Tibial artery (tissue), 4 donors: ENCODE data around the gene ACAN.

Source experiments
- DNase-seq, 2 donors: peaks; one replicate each; pipeline ENCODE4 v3.0.0-alpha.2; 2019
- H3K27ac ChIP-seq, 2 donors: fragments of 200-600 bp; sonication (generic) in 1 of 2; 1 replicate in 1 of 2; 2 replicates in 1 of 2; pipeline ENCODE4 v1.5.1; 2018 to 2019; ENCODE audit warnings: mild to moderate bottlenecking in 1 of 2
- H3K27me3 ChIP-seq, 2 donors: fragments of 200-600 bp; sonication (generic) in 1 of 2; one replicate each; pipeline versions ENCODE4 v1.5.1 to v1.6.0; 2016 to 2019
- H3K36me3 ChIP-seq, 3 donors: fragments of 200-600 bp; sonication (generic) in 2 of 3; one replicate each; pipeline ENCODE4 v1.5.1; 2016 to 2019; ENCODE audit warnings: mild to moderate bottlenecking in 2 of 3
- H3K4me1 ChIP-seq, 4 donors: fragments of 200-600 bp; sonication (generic) in 2 of 4; 1 replicate in 3 of 4; 2 replicates in 1 of 4; pipeline ENCODE4 v1.5.1; 2016 to 2019
- H3K4me3 ChIP-seq, 2 donors: fragments of 200-600 bp; sonication (generic) in 1 of 2; 1 replicate in 1 of 2; 2 replicates in 1 of 2; pipeline ENCODE4 v1.5.1; 2018 to 2019; ENCODE audit warnings: mild to moderate bottlenecking in 2 of 2
- H3K9me3 ChIP-seq, 3 donors: fragments of 200-600 bp; sonication (generic) in 1 of 3; one replicate each; pipeline ENCODE4 v1.5.1; 2016 to 2019
- CTCF ChIP-seq, 2 experiments: fragments of 200-600 bp in 1 of 2; fragments of 450-650 bp in 1 of 2; IDR thresholded peaks; one replicate each; pipeline ENCODE4 v1.5.1; 2017 to 2019; ENCODE audit warnings: antibody characterized with exemption in 2 of 2, mild to moderate bottlenecking in 1 of 2, moderate library complexity in 1 of 2
- intact Hi-C: fragments of 100-400 bp; cut with DNase I; formaldehyde crosslinking; loops from one replicate; pipeline ENCODE4 v1.15.0; 2023; ENCODE audit warnings: low total_unique reads

The ACAN gene

GRCh38 chr15:88844749-88845386 is 41.6 kb downstream of the ACAN start:
- DNase-seq = no peak
- Histone ChIP-seq H3K27me3 (no peaks in the 10 kb centered on the region), H3K27ac (no peak overlapping the region), H3K4me1 (no peaks in the 10 kb centered on the region), H3K36me3 (peaks cover 3 to 77% (median 15%) of the 10 kb centered on the region in 3 donors), H3K4me3 (no peak overlapping the region), H3K9me3 (no peaks in the 10 kb centered on the region)
- intact Hi-C loops = no loop called here
- no peak for TF ChIP-seq CTCF (IDR thresholded peaks at IDR 0.05)

GRCh38 chr15:88845616-88846015 is 42.4 kb downstream of the ACAN start:
- TF ChIP-seq CTCF (IDR thresholded peaks at IDR 0.05) = no peak
- Histone ChIP-seq H3K36me3 (peaks cover 3 to 75% (median 15%) of the 10 kb centered on the region in 3 donors), H3K4me1 (no peaks in the 10 kb centered on the region), H3K4me3 (no peak overlapping the region), H3K27me3 (no peaks in the 10 kb centered on the region), H3K9me3 (no peaks in the 10 kb centered on the region), H3K27ac (no peak overlapping the region)
- no peak for DNase-seq
- intact Hi-C loops = no loop called here

- Histone ChIP-seq H3K4me1 (no peaks in the 10 kb centered on the region), H3K27ac (no peak overlapping the region), H3K36me3 (peaks cover 3 to 83% (median 13%) of the 10 kb centered on the region in 3 donors), H3K4me3 (no peak overlapping the region), H3K9me3 (no peaks in the 10 kb centered on the region), H3K27me3 (no peaks in the 10 kb centered on the region)
- no peak for DNase-seq
- intact Hi-C loops = no loop called here
- TF ChIP-seq CTCF (IDR thresholded peaks at IDR 0.05) = no peak
Measured at GRCh38 chr15:88847144-88847543, 43.9 kb downstream of the ACAN start.

GRCh38 chr15:88848203-88848602 is 45.0 kb downstream of the ACAN start:
- no peaks in the 10 kb centered on the region for H3K9me3 ChIP-seq
- no peaks in the 10 kb centered on the region for H3K27me3 ChIP-seq
- peaks cover 3 to 84% (median 8%) of the 10 kb centered on the region in 3 donors for H3K36me3 ChIP-seq
- no peak overlapping the region for H3K27ac ChIP-seq
- H3K4me1 ChIP-seq = no peaks in the 10 kb centered on the region
- no peak overlapping the region for H3K4me3 ChIP-seq
- no peak for TF ChIP-seq CTCF (IDR thresholded peaks at IDR 0.05)
- intact Hi-C loops = no loop called here
- no peak for DNase-seq

GRCh38 chr15:88849376-88850072 is 46.3 kb downstream of the ACAN start:
- DNase-seq = no peak
- Histone ChIP-seq H3K27ac (no peak overlapping the region), H3K9me3 (no peaks in the 10 kb centered on the region), H3K4me1 (no peaks in the 10 kb centered on the region), H3K36me3 (peaks cover 0 to 89% (median 10%) of the 10 kb centered on the region in 3 donors), H3K27me3 (no peaks in the 10 kb centered on the region), H3K4me3 (no peak overlapping the region)
- intact Hi-C loops = no loop called here
- TF ChIP-seq CTCF (IDR thresholded peaks at IDR 0.05) = no peak
